Measurements from ENCODE around the gene KAT8. TPM values are rescaled to one million over a fixed set of nuclear protein-coding genes. Genes with fewer than 3 reads are reported as not detected.

The KAT8 gene
- total and polyA plus RNA-seq, 2 of the 13 experiments (the other 11 are each of a cell fraction or from before 2014, with no cell fraction given), result 79.0 to 84.2 TPM

GRCh38 chr16:31108035-31108793 lies 9.2 kb upstream of the KAT8 start, which contains the start of gene BCKDK (continued):
- TF ChIP-seq, protein P1, sequence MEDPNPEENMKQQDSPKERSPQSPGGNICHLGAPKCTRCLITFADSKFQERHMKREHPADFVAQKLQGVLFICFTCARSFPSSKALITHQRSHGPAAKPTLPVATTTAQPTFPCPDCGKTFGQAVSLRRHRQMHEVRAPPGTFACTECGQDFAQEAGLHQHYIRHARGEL (CRISPR knock-in tag; IDR thresholded peaks at IDR 0.05), result no peak
- TF ChIP-seq XRCC5 (optimal IDR thresholded peaks at IDR 0.05; ENCODE audit: low read length) (peak; percentile 63), PITX1 (CRISPR knock-in tag; IDR thresholded peaks at IDR 0.05) (no peak), ZNF792 (CRISPR knock-in tag; IDR thresholded peaks at IDR 0.05) (peak; percentile 89; the same call in 1 of the 2 replicates), ZNF24 (IDR thresholded peaks at IDR 0.05) (no peak), SRF (IDR thresholded peaks at IDR 0.05; ENCODE audit: low read depth, low read length) (no peak), ZNF264 (CRISPR knock-in tag; IDR thresholded peaks at IDR 0.05) (no peak; the same call in 1 of the 2 replicates), NCOA5 (CRISPR knock-in tag; IDR thresholded peaks at IDR 0.05) (no peak), TCF7L2 (IDR thresholded peaks at IDR 0.05; ENCODE audit: low read depth, low read length) (no peak), ZEB1 (IDR thresholded peaks at IDR 0.05; ENCODE audit: insufficient replicate concordance, low read depth) (no peak), SNAPC2 (CRISPR knock-in tag; IDR thresholded peaks at IDR 0.05) (0 out of 2 replicates have a peak, but pooled peaks have one; percentile 35), FLYWCH1 (CRISPR knock-in tag; IDR thresholded peaks at IDR 0.05) (no peak), REXO4 (CRISPR knock-in tag; IDR thresholded peaks at IDR 0.05; ENCODE audit: borderline replicate concordance) (no peak), ZNF558 (CRISPR knock-in tag; IDR thresholded peaks at IDR 0.05; ENCODE audit: borderline replicate concordance) (peak; percentile 52; the same call in 1 of the 2 replicates), MIER2 (CRISPR knock-in tag; IDR thresholded peaks at IDR 0.05) (no peak), ZSCAN29 (CRISPR knock-in tag; conservative IDR thresholded peaks at IDR 0.05) (peak; percentile 85), ZNF12 (CRISPR knock-in tag; IDR thresholded peaks at IDR 0.05) (no peak), ZNF251 (CRISPR knock-in tag; IDR thresholded peaks at IDR 0.05) (no peak), ZNF3 (CRISPR knock-in tag; IDR thresholded peaks at IDR 0.05) (no peak; the same call in 1 of the 2 replicates), NRL (CRISPR knock-in tag; IDR thresholded peaks at IDR 0.05; ENCODE audit: borderline replicate concordance) (peak; percentile 83; the same call in 1 of the 2 replicates), AKAP8 (CRISPR knock-in tag; IDR thresholded peaks at IDR 0.05) (no peak), RAD21 (CRISPR knock-in tag; IDR thresholded peaks at IDR 0.05) (peak; percentile 46; the same call in 1 of the 2 replicates), ZNF660 (CRISPR knock-in tag; IDR thresholded peaks at IDR 0.05; ENCODE audit: borderline replicate concordance, low read depth) (no peak), MBNL3 (CRISPR knock-in tag; conservative IDR thresholded peaks at IDR 0.05) (no peak), MED13 (CRISPR knock-in tag; IDR thresholded peaks at IDR 0.05) (no peak), ZFP1 (CRISPR knock-in tag; IDR thresholded peaks at IDR 0.05) (no peak), SP140L (CRISPR knock-in tag; IDR thresholded peaks at IDR 0.05; ENCODE audit: borderline replicate concordance) (no peak; the same call in 1 of the 2 replicates), SP5 (CRISPR knock-in tag; IDR thresholded peaks at IDR 0.05; ENCODE audit: borderline replicate concordance, low read depth) (peak; percentile 73; the same call in 1 of the 2 replicates)
- TF ChIP-seq, protein P2, sequence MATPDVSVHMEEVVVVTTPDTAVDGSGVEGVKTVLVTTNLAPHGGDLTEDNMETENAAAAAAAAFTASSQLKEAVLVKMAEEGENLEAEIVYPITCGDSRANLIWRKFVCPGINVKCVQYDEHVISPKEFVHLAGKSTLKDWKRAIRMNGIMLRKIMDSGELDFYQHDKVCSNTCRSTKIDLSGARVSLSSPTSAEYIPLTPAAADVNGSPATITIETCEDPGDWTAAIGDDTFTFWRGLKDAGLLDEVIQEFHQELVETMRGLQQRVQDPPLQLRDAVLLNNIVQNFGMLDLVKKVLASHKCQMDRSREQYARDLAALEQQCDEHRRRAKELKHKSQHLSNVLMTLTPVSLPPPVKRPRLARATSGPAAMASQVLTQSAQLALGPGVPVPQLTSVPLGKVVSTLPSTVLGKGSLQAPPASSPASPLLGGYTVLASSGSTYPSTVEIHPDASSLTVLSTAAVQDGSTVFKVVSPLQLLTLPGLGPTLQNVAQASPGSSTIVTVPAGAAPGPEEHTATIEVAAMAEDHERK (CRISPR knock-in tag; IDR thresholded peaks at IDR 0.05; ENCODE audit: low read depth), result peak; percentile 92
- TF ChIP-seq, protein P3, sequence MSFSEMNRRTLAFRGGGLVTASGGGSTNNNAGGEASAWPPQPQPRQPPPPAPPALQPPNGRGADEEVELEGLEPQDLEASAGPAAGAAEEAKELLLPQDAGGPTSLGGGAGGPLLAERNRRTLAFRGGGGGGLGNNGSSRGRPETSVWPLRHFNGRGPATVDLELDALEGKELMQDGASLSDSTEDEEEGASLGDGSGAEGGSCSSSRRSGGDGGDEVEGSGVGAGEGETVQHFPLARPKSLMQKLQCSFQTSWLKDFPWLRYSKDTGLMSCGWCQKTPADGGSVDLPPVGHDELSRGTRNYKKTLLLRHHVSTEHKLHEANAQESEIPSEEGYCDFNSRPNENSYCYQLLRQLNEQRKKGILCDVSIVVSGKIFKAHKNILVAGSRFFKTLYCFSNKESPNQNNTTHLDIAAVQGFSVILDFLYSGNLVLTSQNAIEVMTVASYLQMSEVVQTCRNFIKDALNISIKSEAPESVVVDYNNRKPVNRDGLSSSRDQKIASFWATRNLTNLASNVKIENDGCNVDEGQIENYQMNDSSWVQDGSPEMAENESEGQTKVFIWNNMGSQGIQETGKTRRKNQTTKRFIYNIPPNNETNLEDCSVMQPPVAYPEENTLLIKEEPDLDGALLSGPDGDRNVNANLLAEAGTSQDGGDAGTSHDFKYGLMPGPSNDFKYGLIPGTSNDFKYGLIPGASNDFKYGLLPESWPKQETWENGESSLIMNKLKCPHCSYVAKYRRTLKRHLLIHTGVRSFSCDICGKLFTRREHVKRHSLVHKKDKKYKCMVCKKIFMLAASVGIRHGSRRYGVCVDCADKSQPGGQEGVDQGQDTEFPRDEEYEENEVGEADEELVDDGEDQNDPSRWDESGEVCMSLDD (CRISPR knock-in tag; IDR thresholded peaks at IDR 0.05; ENCODE audit: borderline replicate concordance), result no peak

Measured in HepG2 (cell line).